H9 (cell line): ENCODE results near the gene NCK1. TPM values are rescaled to one million over a fixed set of nuclear protein-coding genes. Genes with fewer than 3 reads are reported as not detected.
A peak's percentile ranks its signal among the peaks of the same experiment; 100 is the strongest.
"Not testable (repeated sequence)": the region's sequence is repeated elsewhere in the genome, so short reads cannot be mapped to it uniquely, and the experiment has no call there.

Experiments used
- DNase-seq: peaks from one replicate; pipeline ENCODE4 v3.0.0-alpha.2; 2017
- H2AFZ ChIP-seq: one replicate; pipeline ENCODE4 v1.6.1; 2013; ENCODE audit warnings: mild to moderate bottlenecking, low read length, control low read depth, moderate library complexity
- H2AK5ac ChIP-seq: 2 replicates; pipeline ENCODE4 v1.6.1; 2013; ENCODE audit warnings: low read length, control low read depth, mixed read lengths; ENCODE audit not compliant: insufficient read length
- H2BK120ac ChIP-seq: one replicate; pipeline ENCODE4 v1.6.1; 2013; ENCODE audit warnings: low read depth, mild to moderate bottlenecking, low read length, control low read depth, inconsistent platforms; ENCODE audit not compliant: poor library complexity, severe bottlenecking
- H2BK12ac ChIP-seq: 2 replicates; pipeline ENCODE4 v1.6.1; 2013; ENCODE audit warnings: low read length, control low read depth, mixed read lengths, low read depth; ENCODE audit not compliant: insufficient read length
- H2BK15ac ChIP-seq: 2 replicates; pipeline ENCODE4 v1.6.1; 2013; ENCODE audit warnings: low read depth, low read length, control low read depth
- H2BK20ac ChIP-seq: one replicate; pipeline ENCODE4 v1.6.1; 2013; ENCODE audit warnings: low read depth, mild to moderate bottlenecking, low read length, control low read depth, inconsistent platforms; ENCODE audit not compliant: poor library complexity, severe bottlenecking
- H2BK5ac ChIP-seq: 2 replicates; pipeline ENCODE4 v1.6.1; 2013; ENCODE audit warnings: low read length, control low read depth, mixed read lengths; ENCODE audit not compliant: insufficient read length
- H3K14ac ChIP-seq: 2 replicates; pipeline ENCODE4 v1.6.1; 2013; ENCODE audit warnings: low read length, control low read depth; ENCODE audit not compliant: insufficient read depth
- H3K18ac ChIP-seq: 2 replicates; pipeline ENCODE4 v1.6.1; 2013; ENCODE audit warnings: low read depth, mild to moderate bottlenecking, mixed read lengths, low read length, control low read depth; ENCODE audit not compliant: insufficient read length
- H3K23ac ChIP-seq: 2 replicates; pipeline ENCODE4 v1.6.1; 2013; ENCODE audit warnings: low read length, control low read depth, mixed read lengths, low read depth; ENCODE audit not compliant: insufficient read length
- H3K23me2 ChIP-seq: 2 replicates; pipeline ENCODE4 v1.6.1; 2013; ENCODE audit warnings: low read depth, mild to moderate bottlenecking, mixed read lengths, low read length, control low read depth; ENCODE audit not compliant: insufficient read length, poor library complexity, severe bottlenecking
- H3K27ac ChIP-seq: 2 replicates; pipeline ENCODE4 v1.5.1; 2013; ENCODE audit warnings: low read length, control low read depth, mixed read lengths, low read depth; ENCODE audit not compliant: insufficient read length
- H3K27me3 ChIP-seq: 2 replicates; pipeline ENCODE4 v1.6.1; 2013; ENCODE audit warnings: low read length, control low read depth, inconsistent platforms; ENCODE audit not compliant: insufficient read depth
- H3K4ac ChIP-seq: 2 replicates; pipeline ENCODE4 v1.6.1; 2013; ENCODE audit warnings: low read depth, mild to moderate bottlenecking, control low read depth, inconsistent platforms, low read length, moderate library complexity
- H3K4me1 ChIP-seq: 2 replicates; pipeline ENCODE4 v1.6.1; 2013; ENCODE audit warnings: low read length, control low read depth, inconsistent platforms; ENCODE audit not compliant: insufficient read depth
- H3K4me2 ChIP-seq: 2 replicates; pipeline ENCODE4 v1.6.1; 2013; ENCODE audit warnings: low read length, control low read depth, mixed read lengths; ENCODE audit not compliant: insufficient read length, insufficient read depth
- H3K56ac ChIP-seq: 2 replicates; pipeline ENCODE4 v1.6.1; 2013; ENCODE audit warnings: low read depth, mild to moderate bottlenecking, mixed read lengths, low read length, control low read depth; ENCODE audit not compliant: insufficient read length
- H3K79me1 ChIP-seq: 2 replicates; pipeline ENCODE4 v1.6.1; 2013; ENCODE audit warnings: low read depth, mild to moderate bottlenecking, moderate library complexity, low read length, control low read depth, inconsistent platforms; ENCODE audit not compliant: insufficient read depth, poor library complexity, severe bottlenecking
- H3K79me2 ChIP-seq: 2 replicates; pipeline ENCODE4 v1.6.1; 2013; ENCODE audit warnings: low read length, control low read depth, inconsistent platforms; ENCODE audit not compliant: insufficient read depth
- H3K9ac ChIP-seq: 2 replicates; pipeline ENCODE4 v1.6.1; 2013; ENCODE audit warnings: low read length, control low read depth, mixed read lengths; ENCODE audit not compliant: insufficient read length; ENCODE audit errors: extremely low read depth
- H3K9me3 ChIP-seq: one replicate; pipeline ENCODE4 v1.6.1; 2013; ENCODE audit warnings: low read depth, low read length, inconsistent platforms; ENCODE audit not compliant: control insufficient read depth
- H3T11ph ChIP-seq: one replicate; pipeline ENCODE4 v1.6.1; 2013; ENCODE audit warnings: mild to moderate bottlenecking, low read length, control low read depth, inconsistent platforms
- H4K20me1 ChIP-seq: one replicate; pipeline ENCODE4 v1.6.1; 2013; ENCODE audit not compliant: control insufficient read depth, insufficient read length, insufficient read depth
- H4K5ac ChIP-seq: 2 replicates; pipeline ENCODE4 v1.6.1; 2013; ENCODE audit warnings: low read depth, mild to moderate bottlenecking, mixed read lengths, low read length, control low read depth; ENCODE audit not compliant: insufficient read length
- H4K8ac ChIP-seq: replicated peaks from 2 replicates; pipeline ENCODE4 v1.6.1; 2013; ENCODE audit warnings: low read length, control low read depth, mixed read lengths, low read depth; ENCODE audit not compliant: insufficient read length
- H4K91ac ChIP-seq: 2 replicates; pipeline ENCODE4 v1.6.1; 2013; ENCODE audit warnings: low read depth, mild to moderate bottlenecking, moderate library complexity, mixed read lengths, low read length, control low read depth; ENCODE audit not compliant: insufficient read length
- H3K27ac Mint-ChIP-seq, 3 experiments: 2 replicates in 2 of 3; 3 replicates in 1 of 3; pipeline ENCODE4 v1.8.0; 2020 to 2021; ENCODE audit warnings: mixed read lengths in 3 of 3, mild to moderate bottlenecking in 1 of 3, moderate library complexity in 1 of 3
- H3K27me3 Mint-ChIP-seq: 2 replicates; pipeline ENCODE4 v1.8.0; 2021; ENCODE audit warnings: low read depth, mild to moderate bottlenecking, moderate library complexity, mixed read lengths
- H3K36me3 Mint-ChIP-seq, 3 experiments: 2 replicates in 2 of 3; 3 replicates in 1 of 3; pipeline ENCODE4 v1.8.0; 2020 to 2021; ENCODE audit warnings: low read depth in 3 of 3, mixed read lengths in 3 of 3; ENCODE audit not compliant: insufficient read depth in 1 of 3
- H3K4me1 Mint-ChIP-seq, 2 experiments: 2 replicates each; pipeline ENCODE4 v1.8.0; 2020; ENCODE audit warnings: mixed read lengths in 2 of 2
- H3K4me3 Mint-ChIP-seq, 2 experiments: 2 replicates in 1 of 2; 3 replicates in 1 of 2; pipeline ENCODE4 v1.8.0; 2020 to 2021; ENCODE audit warnings: mild to moderate bottlenecking in 2 of 2, mixed read lengths in 2 of 2, moderate library complexity in 1 of 2
- H3K9me3 Mint-ChIP-seq, 2 experiments: 2 replicates in 1 of 2; 3 replicates in 1 of 2; pipeline ENCODE4 v1.8.0; 2020; ENCODE audit warnings: mild to moderate bottlenecking in 2 of 2, mixed read lengths in 2 of 2, moderate library complexity in 1 of 2
- WGBS: extraction: QIAGEN DNeasy Blood & Tissue Kit; methylation state at CpG from one replicate; pipeline ENCODE4 v1.1.7; 2013; ENCODE audit warnings: missing lambda C conversion rate, low lambda C conversion rate, mixed read lengths; ENCODE audit not compliant: insufficient read length; ENCODE audit errors: extremely low coverage; 5-methylcytosine and 5-hydroxymethylcytosine counted together
- total RNA-seq: library from RNA; stranded (reverse); gene quantifications from 2 replicates; pipeline ENCODE4 v1.2.1, GENCODE V29; 2021
- TF ChIP-seq, protein P1 (sequence below): fragments of 200-600 bp; sonication (generic); conservative IDR thresholded peaks from 3 replicates; pipeline ENCODE4 v1.8.0; 2021; ENCODE audit warnings: antibody characterized with exemption, mild to moderate bottlenecking

NCK1 gene
- total RNA-seq, 1 experiment from 2014 or later, result 26.4 TPM

DNA sequence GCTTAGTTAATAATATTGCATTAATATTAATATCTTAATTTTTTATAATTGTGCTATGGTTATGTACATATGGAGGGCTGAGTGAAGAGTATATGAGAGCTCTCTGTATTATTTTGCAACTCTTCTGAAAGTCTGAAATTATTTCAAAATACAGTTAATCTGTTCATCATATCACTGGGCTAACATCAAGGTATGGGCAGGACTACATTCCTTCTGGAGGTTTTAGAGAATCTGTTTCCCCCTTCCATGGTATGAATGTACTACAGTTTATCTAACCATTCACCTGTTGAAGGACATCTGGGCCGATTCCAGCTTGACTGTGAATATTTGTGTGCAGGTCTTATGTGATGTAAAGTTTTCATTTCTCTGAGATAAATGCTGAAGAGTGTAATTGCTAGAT is 100.9 kb downstream of the NCK1 start:
- peaks cover 4 to 8% of the 10 kb centered on the region in 2 experiments for H3K4me1 Mint-ChIP-seq

GRCh38 chr3:136969539-136969938 is 107.5 kb downstream of the NCK1 start:
- not testable (repeated sequence) for H3K4me1 ChIP-seq, DNase-seq, H3K79me1 ChIP-seq, H4K5ac ChIP-seq, H3K23me2 ChIP-seq, H3K4me2 ChIP-seq, H2BK120ac ChIP-seq, H3K79me2 ChIP-seq, H3K4ac ChIP-seq, H3K18ac ChIP-seq, H2BK5ac ChIP-seq, H3K14ac ChIP-seq, H3K56ac ChIP-seq, H2AFZ ChIP-seq, H4K8ac ChIP-seq, H2BK20ac ChIP-seq, H3K9me3 ChIP-seq, H4K20me1 ChIP-seq, H4K91ac ChIP-seq, H3K9ac ChIP-seq, H2BK12ac ChIP-seq, H3K27ac ChIP-seq, H3K27me3 ChIP-seq, H3K9me3 Mint-ChIP-seq, H2BK15ac ChIP-seq, H3K4me1 Mint-ChIP-seq, H3K27me3 Mint-ChIP-seq, H3K23ac ChIP-seq, H3T11ph ChIP-seq, H2AK5ac ChIP-seq
- Mint-ChIP-seq H3K27ac (peak overlapping the region in 1 of 3 experiments; percentile 75; a peak in 2 of 7 replicates), H3K4me3 (peak overlapping the region in 1 of 2 experiments; percentile 55; a peak in 2 of 5 replicates), H3K36me3 (peaks cover 0 to 13% (median 4%) of the 10 kb centered on the region in 3 experiments; a peak in 3 of 7 replicates)
- WGBS, result no CpG with 5 or more reads among the region's 14 CpGs

More for the DNA sequence above, 100.9 kb downstream of the NCK1 start:
- Histone ChIP-seq H3K4ac (no peak overlapping the region), H3K18ac (no peak overlapping the region), H3K79me2 (no peaks in the 10 kb centered on the region), H3T11ph (no peak overlapping the region), H3K79me1 (no peaks in the 10 kb centered on the region), H3K4me2 (no peak overlapping the region), H2BK5ac (no peak overlapping the region), H3K4me1 (no peaks in the 10 kb centered on the region), H2BK12ac (no peak overlapping the region), H3K27me3 (no peaks in the 10 kb centered on the region), H3K27ac (no peak overlapping the region), H3K9me3 (no peaks in the 10 kb centered on the region), H3K9ac (no peak overlapping the region), H4K20me1 (no peaks in the 10 kb centered on the region), H2BK20ac (no peak overlapping the region), H3K23me2 (no peaks in the 10 kb centered on the region), H4K91ac (no peak overlapping the region), H2AFZ (no peak overlapping the region), H3K56ac (no peak overlapping the region), H4K5ac (no peak overlapping the region), H2BK15ac (no peak overlapping the region), H3K23ac (no peak overlapping the region), H4K8ac (no peak overlapping the region), H2BK120ac (no peak overlapping the region), H2AK5ac (no peak overlapping the region), H3K14ac (no peak overlapping the region)
- TF ChIP-seq, protein P1, sequence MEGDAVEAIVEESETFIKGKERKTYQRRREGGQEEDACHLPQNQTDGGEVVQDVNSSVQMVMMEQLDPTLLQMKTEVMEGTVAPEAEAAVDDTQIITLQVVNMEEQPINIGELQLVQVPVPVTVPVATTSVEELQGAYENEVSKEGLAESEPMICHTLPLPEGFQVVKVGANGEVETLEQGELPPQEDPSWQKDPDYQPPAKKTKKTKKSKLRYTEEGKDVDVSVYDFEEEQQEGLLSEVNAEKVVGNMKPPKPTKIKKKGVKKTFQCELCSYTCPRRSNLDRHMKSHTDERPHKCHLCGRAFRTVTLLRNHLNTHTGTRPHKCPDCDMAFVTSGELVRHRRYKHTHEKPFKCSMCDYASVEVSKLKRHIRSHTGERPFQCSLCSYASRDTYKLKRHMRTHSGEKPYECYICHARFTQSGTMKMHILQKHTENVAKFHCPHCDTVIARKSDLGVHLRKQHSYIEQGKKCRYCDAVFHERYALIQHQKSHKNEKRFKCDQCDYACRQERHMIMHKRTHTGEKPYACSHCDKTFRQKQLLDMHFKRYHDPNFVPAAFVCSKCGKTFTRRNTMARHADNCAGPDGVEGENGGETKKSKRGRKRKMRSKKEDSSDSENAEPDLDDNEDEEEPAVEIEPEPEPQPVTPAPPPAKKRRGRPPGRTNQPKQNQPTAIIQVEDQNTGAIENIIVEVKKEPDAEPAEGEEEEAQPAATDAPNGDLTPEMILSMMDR, result no peak
- WGBS, result no CpG with 5 or more reads among the region's 1 CpG
- H3K4me3 Mint-ChIP-seq, result no peak overlapping the region
- no peak overlapping the region for H3K27ac Mint-ChIP-seq
- no peak for DNase-seq
- H3K27me3 Mint-ChIP-seq, result no peaks in the 10 kb centered on the region
- no peaks in the 10 kb centered on the region; a peak in 1 of 7 replicates for H3K36me3 Mint-ChIP-seq
- peaks cover 0 to 2% of the 10 kb centered on the region in 2 experiments; a peak in 2 of 5 replicates for H3K9me3 Mint-ChIP-seq
